H1 (cell line): ENCODE data around the gene KLF6. TPM values are rescaled to one million over a fixed set of nuclear protein-coding genes. Genes with fewer than 3 reads are reported as not detected.

Experiments used
- CTCF ChIA-PET: fragments of 300-600 bp; sonication (Branson Sonifier 250); formaldehyde crosslinking; loops from one replicate; lab custom pipeline; 2021; ENCODE audit not compliant: partially characterized antibody; lab: Charles Lee
- POLR2A ChIA-PET: fragments of 300-600 bp; sonication (Branson Sonifier 250); formaldehyde crosslinking; loops from one replicate; lab custom pipeline; 2021; ENCODE audit warnings: inconsistent platforms; ENCODE audit not compliant: partially characterized antibody; lab: Charles Lee
- DNase-seq, 2 experiments: peaks; one replicate each; pipeline versions ENCODE4 v3.0.0 to v3.0.0-alpha.2; 2010 to 2022; ENCODE audit warnings: low spot score in 2 of 2, low read depth in 1 of 2, mixed read lengths in 1 of 2
- FAIRE-seq: peaks from 2 replicates; lab custom pipeline; 2011; peaks lifted over from hg19 to GRCh38; lab: Jason Lieb, UNC
- H2AFZ ChIP-seq: 2 replicates; pipeline ENCODE4 v1.8.1; 2012; ENCODE audit warnings: low read length, inconsistent platforms
- H2AK5ac ChIP-seq: 2 replicates; pipeline ENCODE4 v1.6.1; 2013; ENCODE audit warnings: low read depth, low read length
- H2BK120ac ChIP-seq: replicated peaks from 2 replicates; pipeline ENCODE3; 2013; ENCODE audit warnings: low read depth, low read length, inconsistent platforms
- H2BK12ac ChIP-seq: 2 replicates; pipeline ENCODE4 v1.6.1; 2013; ENCODE audit warnings: low read depth, low read length
- H2BK15ac ChIP-seq: 2 replicates; pipeline ENCODE4 v1.6.1; 2013; ENCODE audit warnings: low read length
- H2BK20ac ChIP-seq: 2 replicates; pipeline ENCODE4 v1.6.1; 2013; ENCODE audit warnings: low read length
- H2BK5ac ChIP-seq: 2 replicates; pipeline ENCODE4 v1.6.1; 2013; ENCODE audit warnings: low read depth, low read length
- H3K14ac ChIP-seq: 2 replicates; pipeline ENCODE4 v1.6.1; 2013; ENCODE audit warnings: inconsistent platforms; ENCODE audit not compliant: insufficient read length
- H3K18ac ChIP-seq: 2 replicates; pipeline ENCODE4 v1.6.1; 2013; ENCODE audit warnings: low read length; ENCODE audit errors: extremely low read depth
- H3K23ac ChIP-seq: 2 replicates; pipeline ENCODE4 v1.6.1; 2013; ENCODE audit warnings: inconsistent platforms; ENCODE audit not compliant: insufficient read length
- H3K23me2 ChIP-seq: 2 replicates; pipeline ENCODE4 v1.6.1; 2013; ENCODE audit warnings: low read depth, low read length
- H3K27ac ChIP-seq: 2 replicates; pipeline ENCODE4 v1.6.1; 2011; ENCODE audit warnings: low read depth, low read length, inconsistent platforms
- H3K27me3 ChIP-seq, 4 experiments: replicated peaks in 1 of 4; 1 replicate in 1 of 4; 2 replicates in 3 of 4; pipeline versions ENCODE4 v1.6.1 to v1.8.1; 2011 to 2013; ENCODE audit warnings: low read length in 3 of 4, mild to moderate bottlenecking in 3 of 4, inconsistent platforms in 2 of 4, mixed read lengths in 2 of 4, moderate library complexity in 1 of 4; ENCODE audit not compliant: control insufficient read depth in 3 of 4, insufficient read depth in 3 of 4; ENCODE audit errors: extremely low read depth in 1 of 4
- H3K36me3 ChIP-seq, 4 experiments: 2 replicates each; pipeline versions ENCODE4 v1.6.1 to v1.8.1; 2011 to 2013; ENCODE audit warnings: mild to moderate bottlenecking in 4 of 4, low read length in 3 of 4, moderate library complexity in 2 of 4, control low read depth in 1 of 4, inconsistent platforms in 1 of 4; ENCODE audit not compliant: insufficient read depth in 4 of 4, control insufficient read depth in 2 of 4
- H3K4ac ChIP-seq: replicated peaks from 2 replicates; pipeline ENCODE3; 2013; ENCODE audit warnings: low read length, low read depth, mixed read lengths, inconsistent platforms; ENCODE audit not compliant: insufficient read length
- H3K4me1 ChIP-seq, 4 experiments: replicated peaks in 1 of 4; 1 replicate in 1 of 4; 2 replicates in 3 of 4; pipeline versions ENCODE4 v1.6.1 to v1.8.1; 2011 to 2013; ENCODE audit warnings: low read length in 3 of 4, inconsistent platforms in 2 of 4, mixed read lengths in 1 of 4; ENCODE audit not compliant: insufficient read depth in 4 of 4, control insufficient read depth in 3 of 4
- H3K4me2 ChIP-seq, 2 experiments: 2 replicates each; pipeline versions ENCODE4 v1.6.1 to v1.8.1; 2011 to 2013; ENCODE audit warnings: low read depth in 2 of 2, low read length in 2 of 2, control low read depth in 1 of 2, inconsistent platforms in 1 of 2, mild to moderate bottlenecking in 1 of 2; ENCODE audit not compliant: insufficient read depth in 1 of 2
- H3K4me3 ChIP-seq, 4 experiments: fragments of 200-600, 300-600 bp in 1 of 4; sonication (generic), shearing (Covaris generic), sonication (Bioruptor Twin) in 1 of 4; 2 replicates each; pipeline versions ENCODE4 v1.5.1 to v1.8.1; 2011 to 2016; ENCODE audit warnings: low read length in 4 of 4, low read depth in 3 of 4, control low read depth in 2 of 4, inconsistent platforms in 2 of 4, mild to moderate bottlenecking in 2 of 4, mixed read lengths in 1 of 4, moderate library complexity in 1 of 4; ENCODE audit not compliant: insufficient read depth in 2 of 4; ENCODE audit errors: extremely low read depth in 1 of 4
- H3K56ac ChIP-seq: replicated peaks from 2 replicates; pipeline ENCODE3; 2013; ENCODE audit warnings: low read depth, mild to moderate bottlenecking, mixed read lengths, low read length, inconsistent platforms; ENCODE audit not compliant: insufficient read length
- H3K79me1 ChIP-seq: 2 replicates; pipeline ENCODE4 v1.6.1; 2013; ENCODE audit warnings: low read depth, low read length, control low read depth
- H3K79me2 ChIP-seq, 2 experiments: 2 replicates each; pipeline versions ENCODE4 v1.6.1 to v1.8.1; 2012 to 2013; ENCODE audit warnings: low read length in 2 of 2, mild to moderate bottlenecking in 2 of 2, inconsistent platforms in 1 of 2; ENCODE audit not compliant: insufficient read depth in 2 of 2, control insufficient read depth in 1 of 2
- H3K9ac ChIP-seq, 4 experiments: replicated peaks in 1 of 4; 1 replicate in 1 of 4; 2 replicates in 3 of 4; pipeline versions ENCODE4 v1.6.1 to v1.8.1; 2011 to 2013; ENCODE audit warnings: low read depth in 3 of 4, low read length in 3 of 4, control low read depth in 2 of 4, mild to moderate bottlenecking in 2 of 4, moderate library complexity in 2 of 4, inconsistent platforms in 1 of 4; ENCODE audit errors: extremely low read depth in 1 of 4
- H3K9me3 ChIP-seq, 2 experiments: 2 replicates each; pipeline versions ENCODE4 v1.6.1 to v1.8.1; 2012 to 2013; ENCODE audit warnings: mild to moderate bottlenecking in 2 of 2, moderate library complexity in 2 of 2, control low read depth in 1 of 2, inconsistent platforms in 1 of 2, low read depth in 1 of 2, low read length in 1 of 2, mixed read lengths in 1 of 2; ENCODE audit not compliant: insufficient read depth in 2 of 2
- H4K20me1 ChIP-seq, 2 experiments: replicated peaks in 1 of 2; 2 replicates each; pipeline versions ENCODE3 to v1.8.1; 2011 to 2013; ENCODE audit warnings: inconsistent platforms in 2 of 2, low read length in 2 of 2, mild to moderate bottlenecking in 1 of 2; ENCODE audit not compliant: insufficient read depth in 2 of 2, control insufficient read depth in 1 of 2
- H4K5ac ChIP-seq: 2 replicates; pipeline ENCODE4 v1.6.1; 2013; ENCODE audit warnings: low read length, low read depth, mixed read lengths, inconsistent platforms; ENCODE audit not compliant: insufficient read length
- H4K8ac ChIP-seq: 2 replicates; pipeline ENCODE4 v1.8.0; 2013; ENCODE audit warnings: mild to moderate bottlenecking, moderate library complexity, low read length, inconsistent platforms; ENCODE audit not compliant: insufficient read depth; ENCODE audit errors: extremely low read depth
- H4K91ac ChIP-seq: replicated peaks from 2 replicates; pipeline ENCODE3; 2013; ENCODE audit warnings: low read length, mixed read lengths, inconsistent platforms; ENCODE audit not compliant: insufficient read length
- CBX8 ChIP-seq: fragments of 300-800, 300-1000 bp; sonication (generic); IDR thresholded peaks from 2 replicates; pipeline ENCODE4 v1.7.1; 2016; ENCODE audit warnings: low read depth, low read length, borderline replicate concordance
- CHD2 ChIP-seq: IDR thresholded peaks from 2 replicates; pipeline ENCODE4 v1.6.1; 2012; ENCODE audit warnings: low read length, improper control_type of control experiment
- CREB1 ChIP-seq: IDR thresholded peaks from 2 replicates; pipeline ENCODE4 v1.6.1; 2012; ENCODE audit warnings: inconsistent platforms
- JUND ChIP-seq: IDR thresholded peaks from 2 replicates; pipeline ENCODE4 v1.6.1; 2011; ENCODE audit warnings: mild to moderate bottlenecking, improper control_type of control experiment, low read length
- SIX5 ChIP-seq: IDR thresholded peaks from 2 replicates; pipeline ENCODE4 v1.6.1; 2011; ENCODE audit warnings: mild to moderate bottlenecking, low read depth, low read length
- TAF7 ChIP-seq: optimal IDR thresholded peaks from 2 replicates; pipeline ENCODE3; 2011; ENCODE audit warnings: low read depth, mild to moderate bottlenecking, inconsistent platforms, low read length, moderate library complexity, borderline replicate concordance
- WGBS, 2 experiments: shearing (Covaris generic) in 1 of 2; methylation state at CpG; one replicate each; pipeline versions ENCODE4 v1.1.6 to v1.1.7; 2013 to 2015; ENCODE audit warnings: low lambda C conversion rate in 2 of 2, mixed read lengths in 2 of 2, inconsistent platforms in 1 of 2, low coverage in 1 of 2, missing lambda C conversion rate in 1 of 2; ENCODE audit not compliant: insufficient replicate concordance in 2 of 2, insufficient coverage in 1 of 2, insufficient read length in 1 of 2; ENCODE audit errors: extremely low coverage in 1 of 2, missing lambda C conversion rate in 1 of 2; 5-methylcytosine and 5-hydroxymethylcytosine counted together
- polyA plus RNA-seq, 7 experiments: library from polyadenylated mRNA; depleted of rRNA in 3 of 7; stranded (reverse) in 5 of 7; unstranded in 2 of 7; fragments of >200 nt in 5 of 7; fragments of 200-250 nt in 2 of 7; gene quantifications; 1 replicate in 5 of 7; 2 replicates in 1 of 7; 4 replicates in 1 of 7; pipeline versions ENCODE4 v1.2.1 to v1.2.3, GENCODE V29; 2011 to 2013; ENCODE audit warnings: missing spikeins in 2 of 7, mixed read lengths in 2 of 7
- total RNA-seq: library from RNA; stranded (reverse); fragmentation: NEBNext Ultra II Directional; extraction: Animal tissue kit (Norgen Biotek cat#: 25700); gene quantifications from 2 replicates; pipeline ENCODE4 v1.2.1, GENCODE V29; 2021
- TF ChIP-seq, protein P1 (sequence below): IDR thresholded peaks from 2 replicates; pipeline ENCODE4 v1.6.1; 2012; ENCODE audit warnings: inconsistent platforms

The KLF6 gene
- total and polyA plus RNA-seq, 2 of the 8 experiments (the other 6 are each of a cell fraction or from before 2014, with no cell fraction given): 5.7 to 19.5 TPM

DNA sequence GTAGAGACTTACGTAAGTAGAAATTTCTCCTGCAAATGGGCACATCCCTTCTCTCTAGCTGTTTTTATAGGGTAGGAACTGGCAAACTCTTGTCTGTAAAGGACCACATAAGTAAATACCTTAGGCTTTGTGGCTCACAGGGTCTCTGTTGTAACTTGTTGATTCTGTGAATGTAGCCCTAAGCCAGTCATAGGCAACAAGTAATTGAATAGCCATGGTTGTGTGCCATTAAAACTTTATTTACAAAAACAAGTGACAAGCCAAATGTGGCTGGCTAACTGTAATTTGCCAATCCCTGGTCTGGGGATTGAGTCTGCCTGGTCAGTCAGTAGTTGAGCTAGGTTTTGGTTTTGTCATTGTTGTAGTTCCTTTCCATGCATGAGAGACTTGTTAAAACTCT is 5.3 kb upstream of the KLF6 start:
- H4K91ac ChIP-seq: no peak overlapping the region
- H3K4me2 ChIP-seq: no peak overlapping the region
- no peak overlapping the region for H3K27ac ChIP-seq
- no peak overlapping the region for H2AK5ac ChIP-seq
- H2AFZ ChIP-seq: no peak overlapping the region
- H2BK15ac ChIP-seq: no peak overlapping the region
- no peak overlapping the region for H3K23ac ChIP-seq
- CTCF ChIA-PET: interaction anchor here (0.5 to 1.6 kb wide), 2 partner anchors 62 to 69 kb away, joined by 4 read pairs; no protein-coding TSS in a partner anchor
- no peak for FAIRE-seq
- H3K27me3 ChIP-seq: no peaks in the 10 kb centered on the region
- no peak overlapping the region for H2BK120ac ChIP-seq
- H3K79me1 ChIP-seq: no peaks in the 10 kb centered on the region
- no peak for DNase-seq
- no peaks in the 10 kb centered on the region for H4K20me1 ChIP-seq
- H2BK12ac ChIP-seq: 0 out of 2 replicates have a peak overlapping the region, but pooled peaks have one; percentile 29
- POLR2A ChIA-PET: no interaction called here
- TF ChIP-seq JUND: no peak
- TF ChIP-seq TAF7: no peak
- TF ChIP-seq, protein P1, sequence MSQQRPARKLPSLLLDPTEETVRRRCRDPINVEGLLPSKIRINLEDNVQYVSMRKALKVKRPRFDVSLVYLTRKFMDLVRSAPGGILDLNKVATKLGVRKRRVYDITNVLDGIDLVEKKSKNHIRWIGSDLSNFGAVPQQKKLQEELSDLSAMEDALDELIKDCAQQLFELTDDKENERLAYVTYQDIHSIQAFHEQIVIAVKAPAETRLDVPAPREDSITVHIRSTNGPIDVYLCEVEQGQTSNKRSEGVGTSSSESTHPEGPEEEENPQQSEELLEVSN: no peak
- TF ChIP-seq CBX8: no peak
- no peak for TF ChIP-seq CHD2
- TF ChIP-seq CREB1: no peak
- no peak for TF ChIP-seq SIX5
- no peaks in the 10 kb centered on the region for H3K79me2 ChIP-seq
- no peak overlapping the region for H4K5ac ChIP-seq
- no peak overlapping the region for H3K4ac ChIP-seq
- H3K14ac ChIP-seq: no peak overlapping the region
- no peak overlapping the region for H3K4me3 ChIP-seq
- no peaks in the 10 kb centered on the region for H3K36me3 ChIP-seq
- H2BK5ac ChIP-seq: no peak overlapping the region
- H3K23me2 ChIP-seq: peaks cover 6% of the 10 kb centered on the region
- H4K8ac ChIP-seq: 0 out of 2 replicates have a peak overlapping the region, but pooled peaks have one; percentile 57
- no peak overlapping the region for H2BK20ac ChIP-seq
- no peak overlapping the region for H3K56ac ChIP-seq
- H3K9ac ChIP-seq: no peak overlapping the region
- H3K4me1 ChIP-seq: peaks cover 3 to 13% (median 6%) of the 10 kb centered on the region in 4 experiments; a peak in 5 of 7 replicates
- H3K9me3 ChIP-seq: peaks cover 2 to 3% of the 10 kb centered on the region in 2 experiments; a peak in 2 of 4 replicates
- no peak overlapping the region for H3K18ac ChIP-seq
- 90% methylated on average over 1 of the region's 1 CpG; no CpG with 5 or more reads in 1 of the 2 experiments for WGBS, 2 experiments
